ENCODE measurements around the gene MANBA. TPM values are rescaled to one million over a fixed set of nuclear protein-coding genes. Genes with fewer than 3 reads are reported as not detected.
A peak's percentile ranks its signal among the peaks of the same experiment; 100 is the strongest.

MANBA gene
- total RNA-seq, 1 donor from 2014 or later: 38.3 TPM

DNA sequence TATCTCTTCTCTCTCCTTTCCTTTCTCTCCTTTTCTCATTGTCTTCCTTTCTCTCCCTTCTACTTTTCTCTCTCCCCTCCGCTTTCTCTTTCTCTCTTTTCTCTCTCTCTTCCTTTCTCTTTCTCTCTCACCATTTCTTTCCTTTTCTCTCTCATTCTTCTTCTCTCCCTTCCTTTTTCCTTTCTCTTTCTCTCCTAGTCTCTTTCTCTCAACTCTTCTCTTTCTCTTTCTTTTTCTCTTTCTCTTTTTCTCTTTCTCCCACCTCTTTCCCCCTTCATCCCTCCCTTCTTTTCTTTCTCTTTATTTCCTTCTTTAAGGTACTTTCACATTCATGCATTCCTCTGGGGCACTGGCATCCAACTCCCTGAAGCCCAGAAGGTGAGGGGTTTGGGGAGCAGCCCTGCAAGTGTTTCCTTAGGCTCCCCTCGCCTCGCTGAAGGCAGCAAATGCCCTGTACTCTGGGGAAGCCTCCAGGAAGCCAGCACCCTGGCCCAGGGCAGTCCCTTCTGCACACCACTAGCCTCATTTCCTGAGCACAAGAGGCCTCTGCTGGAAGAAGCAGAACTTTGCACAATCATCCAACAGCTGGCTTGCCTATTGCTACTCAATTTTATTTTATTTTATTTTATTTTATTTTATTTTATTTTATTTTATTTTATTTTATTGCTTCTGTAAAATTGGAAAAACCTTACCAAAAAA is 135.4 kb downstream of the MANBA start:
- DNase-seq (ENCODE audit: low read depth): no peak

DNA sequence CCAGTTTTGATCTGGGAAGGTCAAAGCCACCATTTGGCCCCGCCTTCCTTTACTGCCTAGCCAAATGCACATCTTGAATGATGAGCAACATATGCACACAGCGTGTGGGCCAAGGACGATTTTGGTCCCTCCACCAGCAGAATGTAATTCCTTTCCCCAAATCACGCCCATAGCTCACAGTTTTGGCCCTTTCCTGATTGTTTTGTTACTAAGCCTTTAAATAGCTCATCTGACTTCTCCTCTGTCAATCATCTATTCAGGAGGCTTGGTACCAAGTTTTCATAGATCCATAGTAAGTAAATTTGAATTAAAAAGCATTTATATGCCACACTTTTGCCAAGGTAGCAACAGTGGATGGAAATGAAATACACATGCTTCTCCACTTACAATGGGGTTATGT is 136.3 kb downstream of the MANBA start:
- no peak for FAIRE-seq
- Histone ChIP-seq H3K4me1 (ENCODE audit: insufficient read depth, low read length) (peaks cover 36% of the 10 kb centered on the region), H3K9me3 (ENCODE audit: insufficient read depth, low read depth, low read length) (no peaks in the 10 kb centered on the region), H3K27me3 (ENCODE audit: insufficient read depth, low read length) (no peaks in the 10 kb centered on the region), H3K79me2 (ENCODE audit: insufficient read depth, low read length) (no peaks in the 10 kb centered on the region), H3K4me2 (ENCODE audit: low read length) (no peak overlapping the region), H3K9ac (ENCODE audit: low read length) (no peak overlapping the region), H4K20me1 (ENCODE audit: insufficient read depth, low read length) (no peaks in the 10 kb centered on the region), H3K4me3 (ENCODE audit: insufficient read depth, low read depth, low read length) (no peak overlapping the region), H2AFZ (ENCODE audit: low read depth, low read length) (no peak overlapping the region), H3K27ac (ENCODE audit: low read depth, low read length) (no peak overlapping the region), H3K36me3 (ENCODE audit: insufficient read depth, low read length) (no peaks in the 10 kb centered on the region)
- no peak for DNase-seq (ENCODE audit: low read depth)
- no peak overlapping the region for H3K4me3 Mint-ChIP-seq (ENCODE audit: unreplicated experiment)
- H3K36me3 Mint-ChIP-seq (ENCODE audit: low read depth, unreplicated experiment): no peaks in the 10 kb centered on the region
- H3K27me3 Mint-ChIP-seq (ENCODE audit: low read depth, unreplicated experiment): no peaks in the 10 kb centered on the region
- H3K4me1 Mint-ChIP-seq (ENCODE audit: low read depth, unreplicated experiment): peaks cover 56% of the 10 kb centered on the region
- no peak overlapping the region for H3K27ac Mint-ChIP-seq (ENCODE audit: unreplicated experiment)
- no peak for TF ChIP-seq EZH2 (IDR thresholded peaks at IDR 0.05; ENCODE audit: insufficient read depth, low read length)
- TF ChIP-seq, protein P1, sequence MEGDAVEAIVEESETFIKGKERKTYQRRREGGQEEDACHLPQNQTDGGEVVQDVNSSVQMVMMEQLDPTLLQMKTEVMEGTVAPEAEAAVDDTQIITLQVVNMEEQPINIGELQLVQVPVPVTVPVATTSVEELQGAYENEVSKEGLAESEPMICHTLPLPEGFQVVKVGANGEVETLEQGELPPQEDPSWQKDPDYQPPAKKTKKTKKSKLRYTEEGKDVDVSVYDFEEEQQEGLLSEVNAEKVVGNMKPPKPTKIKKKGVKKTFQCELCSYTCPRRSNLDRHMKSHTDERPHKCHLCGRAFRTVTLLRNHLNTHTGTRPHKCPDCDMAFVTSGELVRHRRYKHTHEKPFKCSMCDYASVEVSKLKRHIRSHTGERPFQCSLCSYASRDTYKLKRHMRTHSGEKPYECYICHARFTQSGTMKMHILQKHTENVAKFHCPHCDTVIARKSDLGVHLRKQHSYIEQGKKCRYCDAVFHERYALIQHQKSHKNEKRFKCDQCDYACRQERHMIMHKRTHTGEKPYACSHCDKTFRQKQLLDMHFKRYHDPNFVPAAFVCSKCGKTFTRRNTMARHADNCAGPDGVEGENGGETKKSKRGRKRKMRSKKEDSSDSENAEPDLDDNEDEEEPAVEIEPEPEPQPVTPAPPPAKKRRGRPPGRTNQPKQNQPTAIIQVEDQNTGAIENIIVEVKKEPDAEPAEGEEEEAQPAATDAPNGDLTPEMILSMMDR (IDR thresholded peaks at IDR 0.05; ENCODE audit: insufficient read depth, low read depth, low read length): no peak
- H3K9me3 Mint-ChIP-seq (ENCODE audit: unreplicated experiment): no peaks in the 10 kb centered on the region

More for the DNA sequence above, 135.4 kb downstream of the MANBA start:
- Histone ChIP-seq H3K4me2 (ENCODE audit: low read length) (no peak overlapping the region), H3K9me3 (ENCODE audit: insufficient read depth, low read depth, low read length) (no peaks in the 10 kb centered on the region), H3K36me3 (ENCODE audit: insufficient read depth, low read length) (no peaks in the 10 kb centered on the region), H3K27ac (ENCODE audit: low read depth, low read length) (no peak overlapping the region), H3K4me1 (ENCODE audit: insufficient read depth, low read length) (peaks cover 30% of the 10 kb centered on the region), H3K9ac (ENCODE audit: low read length) (no peak overlapping the region), H3K79me2 (ENCODE audit: insufficient read depth, low read length) (no peaks in the 10 kb centered on the region), H3K4me3 (ENCODE audit: insufficient read depth, low read depth, low read length) (no peak overlapping the region), H4K20me1 (ENCODE audit: insufficient read depth, low read length) (no peaks in the 10 kb centered on the region), H2AFZ (ENCODE audit: low read depth, low read length) (no peak overlapping the region), H3K27me3 (ENCODE audit: insufficient read depth, low read length) (no peaks in the 10 kb centered on the region)
- Mint-ChIP-seq H3K9me3 (ENCODE audit: unreplicated experiment) (no peaks in the 10 kb centered on the region), H3K4me3 (ENCODE audit: unreplicated experiment) (no peak overlapping the region), H3K4me1 (ENCODE audit: low read depth, unreplicated experiment) (peaks cover 54% of the 10 kb centered on the region), H3K27ac (ENCODE audit: unreplicated experiment) (no peak overlapping the region), H3K36me3 (ENCODE audit: low read depth, unreplicated experiment) (no peaks in the 10 kb centered on the region), H3K27me3 (ENCODE audit: low read depth, unreplicated experiment) (no peaks in the 10 kb centered on the region)
- FAIRE-seq: no peak
- no peak for TF ChIP-seq EZH2 (IDR thresholded peaks at IDR 0.05; ENCODE audit: insufficient read depth, low read length)
- TF ChIP-seq, protein P1 (IDR thresholded peaks at IDR 0.05; ENCODE audit: insufficient read depth, low read depth, low read length): no peak

DNA sequence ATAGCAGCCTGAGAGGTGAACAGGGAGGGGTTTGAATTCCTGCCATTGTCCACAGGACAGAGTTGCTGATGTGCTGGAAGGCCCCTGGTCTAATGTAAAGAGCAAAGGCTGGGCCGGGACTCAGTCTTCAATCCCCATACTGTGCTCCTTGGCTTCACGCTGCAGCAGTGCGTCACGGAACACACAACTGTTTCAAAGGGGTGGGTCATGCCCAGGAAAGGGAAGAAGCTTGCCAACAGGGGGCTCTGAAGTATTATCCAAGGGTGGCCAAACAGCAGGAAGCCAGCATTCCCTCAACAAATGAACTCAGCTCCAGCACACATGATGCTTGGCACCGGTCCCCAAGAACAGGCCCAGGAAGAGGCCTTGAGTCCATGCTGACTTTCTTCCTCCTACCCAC is 137.1 kb downstream of the MANBA start:
- no peak for TF ChIP-seq EZH2 (IDR thresholded peaks at IDR 0.05; ENCODE audit: insufficient read depth, low read length)
- TF ChIP-seq, protein P1 (IDR thresholded peaks at IDR 0.05; ENCODE audit: insufficient read depth, low read depth, low read length): peak; percentile 29
- no peaks in the 10 kb centered on the region for H3K27me3 ChIP-seq (ENCODE audit: insufficient read depth, low read length)
- H3K79me2 ChIP-seq (ENCODE audit: insufficient read depth, low read length): no peaks in the 10 kb centered on the region
- H3K4me3 ChIP-seq (ENCODE audit: insufficient read depth, low read depth, low read length): no peak overlapping the region
- H3K4me2 ChIP-seq (ENCODE audit: low read length): no peak overlapping the region
- no peak overlapping the region for H3K4me3 Mint-ChIP-seq (ENCODE audit: unreplicated experiment)
- no peaks in the 10 kb centered on the region for H4K20me1 ChIP-seq (ENCODE audit: insufficient read depth, low read length)
- no peaks in the 10 kb centered on the region for H3K27me3 Mint-ChIP-seq (ENCODE audit: low read depth, unreplicated experiment)
- H3K9me3 Mint-ChIP-seq (ENCODE audit: unreplicated experiment): no peaks in the 10 kb centered on the region
- peaks cover 50% of the 10 kb centered on the region for H3K4me1 Mint-ChIP-seq (ENCODE audit: low read depth, unreplicated experiment)
- no peaks in the 10 kb centered on the region for H3K36me3 ChIP-seq (ENCODE audit: insufficient read depth, low read length)
- H3K9me3 ChIP-seq (ENCODE audit: insufficient read depth, low read depth, low read length): no peaks in the 10 kb centered on the region
- H3K9ac ChIP-seq (ENCODE audit: low read length): no peak overlapping the region
- peak; percentile 61 for DNase-seq (ENCODE audit: low read depth)
- peak overlapping the region; percentile 49 for H2AFZ ChIP-seq (ENCODE audit: low read depth, low read length)
- no peak overlapping the region for H3K27ac ChIP-seq (ENCODE audit: low read depth, low read length)
- FAIRE-seq: no peak
- H3K27ac Mint-ChIP-seq (ENCODE audit: unreplicated experiment): no peak overlapping the region
- no peaks in the 10 kb centered on the region for H3K36me3 Mint-ChIP-seq (ENCODE audit: low read depth, unreplicated experiment)
- peaks cover 36% of the 10 kb centered on the region for H3K4me1 ChIP-seq (ENCODE audit: insufficient read depth, low read length)

All from astrocyte (in vitro differentiated cells and primary cell).